ENCODE results near the gene WTAP. TPM values are rescaled to one million over a fixed set of nuclear protein-coding genes. Genes with fewer than 3 reads are reported as not detected.

Gene WTAP
- total RNA-seq, 1 donor from 2014 or later, result 88.3 TPM

DNA sequence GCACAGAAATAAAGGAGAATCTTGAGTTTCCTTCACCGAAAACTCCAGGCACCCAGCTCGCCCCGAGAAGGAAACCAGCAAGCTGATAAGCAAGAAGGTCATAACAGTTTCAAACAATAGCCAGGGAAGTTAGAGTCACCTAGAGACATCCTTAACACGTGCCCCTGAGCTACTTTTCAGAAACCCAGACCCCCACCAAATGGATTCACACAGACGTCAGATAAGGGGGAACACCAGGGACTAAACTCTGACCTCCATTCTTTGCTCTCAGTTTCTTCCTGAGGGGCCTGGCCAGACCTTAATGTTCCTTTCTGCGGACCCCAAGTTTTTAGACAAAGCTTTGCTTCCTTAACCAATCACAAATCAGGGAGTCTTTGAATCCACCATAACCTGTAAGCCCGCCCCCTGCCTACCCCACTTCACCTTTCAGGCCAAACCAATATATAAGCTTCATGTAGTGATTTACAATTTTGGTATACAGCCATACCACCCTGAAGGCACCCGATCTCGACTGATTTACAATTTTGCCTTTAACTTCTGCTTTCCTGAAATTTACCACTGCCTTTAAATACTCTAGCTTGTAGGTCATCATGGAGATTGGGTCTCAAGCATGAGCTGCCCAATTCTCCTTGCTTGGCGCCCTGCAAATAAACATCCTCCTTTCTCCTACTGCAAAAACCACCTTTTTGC, 46.0 kb upstream of the WTAP start:
- H3K36me3 ChIP-seq (ENCODE audit: control insufficient read depth, insufficient read depth, low read length), result peaks cover 1% of the 10 kb centered on the region
- no peaks in the 10 kb centered on the region for H3K27me3 ChIP-seq (ENCODE audit: control insufficient read depth, insufficient read depth, low read length)
- H3K4me3 ChIP-seq (ENCODE audit: low read depth, low read length), result no peak overlapping the region
- TF ChIP-seq, protein P1, sequence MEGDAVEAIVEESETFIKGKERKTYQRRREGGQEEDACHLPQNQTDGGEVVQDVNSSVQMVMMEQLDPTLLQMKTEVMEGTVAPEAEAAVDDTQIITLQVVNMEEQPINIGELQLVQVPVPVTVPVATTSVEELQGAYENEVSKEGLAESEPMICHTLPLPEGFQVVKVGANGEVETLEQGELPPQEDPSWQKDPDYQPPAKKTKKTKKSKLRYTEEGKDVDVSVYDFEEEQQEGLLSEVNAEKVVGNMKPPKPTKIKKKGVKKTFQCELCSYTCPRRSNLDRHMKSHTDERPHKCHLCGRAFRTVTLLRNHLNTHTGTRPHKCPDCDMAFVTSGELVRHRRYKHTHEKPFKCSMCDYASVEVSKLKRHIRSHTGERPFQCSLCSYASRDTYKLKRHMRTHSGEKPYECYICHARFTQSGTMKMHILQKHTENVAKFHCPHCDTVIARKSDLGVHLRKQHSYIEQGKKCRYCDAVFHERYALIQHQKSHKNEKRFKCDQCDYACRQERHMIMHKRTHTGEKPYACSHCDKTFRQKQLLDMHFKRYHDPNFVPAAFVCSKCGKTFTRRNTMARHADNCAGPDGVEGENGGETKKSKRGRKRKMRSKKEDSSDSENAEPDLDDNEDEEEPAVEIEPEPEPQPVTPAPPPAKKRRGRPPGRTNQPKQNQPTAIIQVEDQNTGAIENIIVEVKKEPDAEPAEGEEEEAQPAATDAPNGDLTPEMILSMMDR (IDR thresholded peaks at IDR 0.05; ENCODE audit: insufficient read depth, low read length, poor library complexity, severe bottlenecking), result no peak
- DNase-seq (ENCODE audit: low read depth), result no peak

DNA sequence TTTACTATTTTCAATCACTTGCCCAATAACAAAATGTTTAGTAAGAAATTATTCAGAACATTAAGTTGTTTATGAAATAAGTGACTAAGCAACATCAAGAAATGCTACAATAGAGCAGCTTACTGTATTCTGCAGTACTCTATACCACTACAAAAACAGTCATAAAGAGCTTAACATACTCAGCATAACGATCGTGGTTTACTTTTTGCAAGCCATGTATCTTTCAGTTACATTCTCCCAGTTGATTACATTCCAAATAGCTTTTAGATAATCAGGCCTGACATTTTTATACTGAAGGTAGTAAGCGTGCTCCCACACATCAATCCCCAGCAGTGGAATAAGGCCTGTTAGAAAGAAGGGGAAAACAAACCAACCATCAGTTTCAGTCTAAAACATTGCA, 45.0 kb upstream of the WTAP start:
- Histone ChIP-seq H3K27me3 (ENCODE audit: control insufficient read depth, insufficient read depth, low read length) (no peaks in the 10 kb centered on the region), H3K36me3 (ENCODE audit: control insufficient read depth, insufficient read depth, low read length) (peaks cover 1% of the 10 kb centered on the region), H3K4me3 (ENCODE audit: low read depth, low read length) (no peak overlapping the region)
- no peak for DNase-seq (ENCODE audit: low read depth)
- TF ChIP-seq, protein P1 (IDR thresholded peaks at IDR 0.05; ENCODE audit: insufficient read depth, low read length, poor library complexity, severe bottlenecking), result no peak

DNA sequence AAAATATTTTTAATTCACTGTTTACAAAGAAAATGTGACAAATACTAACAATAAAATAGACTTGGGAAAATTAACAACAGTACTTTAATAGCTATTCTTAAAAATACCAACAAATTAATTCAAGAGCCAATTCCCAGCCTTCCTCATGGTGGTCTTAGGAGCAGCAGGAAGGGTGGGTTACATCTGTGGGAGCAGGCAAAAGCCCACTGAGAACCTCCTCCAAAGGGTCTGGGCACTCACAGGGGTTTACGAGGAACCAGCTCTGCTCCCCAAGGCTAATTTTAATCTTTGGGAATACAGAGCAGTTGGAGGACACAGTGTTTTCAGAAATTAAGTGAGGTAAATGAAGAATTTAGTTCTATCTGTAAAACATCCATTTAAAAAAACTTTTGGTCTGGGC, 44.5 kb upstream of the WTAP start:
- DNase-seq (ENCODE audit: low read depth), result no peak
- H3K4me3 ChIP-seq (ENCODE audit: low read depth, low read length), result no peak overlapping the region
- H3K36me3 ChIP-seq (ENCODE audit: control insufficient read depth, insufficient read depth, low read length), result peaks cover 1% of the 10 kb centered on the region
- H3K27me3 ChIP-seq (ENCODE audit: control insufficient read depth, insufficient read depth, low read length), result no peaks in the 10 kb centered on the region
- TF ChIP-seq, protein P1 (IDR thresholded peaks at IDR 0.05; ENCODE audit: insufficient read depth, low read length, poor library complexity, severe bottlenecking), result no peak

DNA sequence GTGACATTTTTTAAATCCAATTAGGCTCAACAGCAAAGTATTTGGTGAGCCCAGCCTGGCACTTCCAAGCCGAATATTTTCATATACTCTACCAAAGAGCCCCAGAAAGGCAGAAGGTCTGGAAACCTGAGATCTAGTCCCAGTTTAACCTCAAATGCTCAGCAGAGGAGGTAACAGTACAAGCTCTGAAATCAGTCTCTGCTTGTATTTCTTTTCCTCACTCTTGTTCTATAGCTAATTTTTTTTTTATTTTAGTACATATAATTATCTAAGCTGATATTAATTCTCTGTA, 43.3 kb upstream of the WTAP start:
- peaks cover 1% of the 10 kb centered on the region for H3K36me3 ChIP-seq (ENCODE audit: control insufficient read depth, insufficient read depth, low read length)
- TF ChIP-seq, protein P1 (IDR thresholded peaks at IDR 0.05; ENCODE audit: insufficient read depth, low read length, poor library complexity, severe bottlenecking), result no peak
- no peaks in the 10 kb centered on the region for H3K27me3 ChIP-seq (ENCODE audit: control insufficient read depth, insufficient read depth, low read length)
- H3K4me3 ChIP-seq (ENCODE audit: low read depth, low read length), result no peak overlapping the region
- no peak for DNase-seq (ENCODE audit: low read depth)

DNA sequence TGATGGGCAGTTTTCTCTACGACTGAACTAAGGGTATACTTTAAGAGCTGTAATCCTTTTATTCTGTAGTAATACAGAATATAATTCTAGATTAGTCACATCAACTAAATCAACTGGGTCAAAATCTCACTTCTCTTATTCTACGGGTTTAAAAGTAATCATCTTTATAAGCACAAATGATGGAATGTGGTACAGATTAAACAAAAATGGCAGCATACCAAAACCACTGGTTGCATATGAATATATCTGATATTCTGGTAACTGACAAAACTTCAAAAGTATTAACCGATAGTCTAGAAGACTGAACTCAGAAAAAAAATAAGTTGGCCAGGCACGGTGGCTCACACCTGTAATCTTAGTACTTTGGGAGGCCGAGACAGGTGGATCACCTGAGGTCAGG, 41.3 kb upstream of the WTAP start:
- no peak for DNase-seq (ENCODE audit: low read depth)
- TF ChIP-seq, protein P1 (IDR thresholded peaks at IDR 0.05; ENCODE audit: insufficient read depth, low read length, poor library complexity, severe bottlenecking), result no peak
- Histone ChIP-seq H3K4me3 (ENCODE audit: low read depth, low read length) (no peak overlapping the region), H3K27me3 (ENCODE audit: control insufficient read depth, insufficient read depth, low read length) (no peaks in the 10 kb centered on the region), H3K36me3 (ENCODE audit: control insufficient read depth, insufficient read depth, low read length) (peaks cover under 1% of the 10 kb centered on the region)

DNA sequence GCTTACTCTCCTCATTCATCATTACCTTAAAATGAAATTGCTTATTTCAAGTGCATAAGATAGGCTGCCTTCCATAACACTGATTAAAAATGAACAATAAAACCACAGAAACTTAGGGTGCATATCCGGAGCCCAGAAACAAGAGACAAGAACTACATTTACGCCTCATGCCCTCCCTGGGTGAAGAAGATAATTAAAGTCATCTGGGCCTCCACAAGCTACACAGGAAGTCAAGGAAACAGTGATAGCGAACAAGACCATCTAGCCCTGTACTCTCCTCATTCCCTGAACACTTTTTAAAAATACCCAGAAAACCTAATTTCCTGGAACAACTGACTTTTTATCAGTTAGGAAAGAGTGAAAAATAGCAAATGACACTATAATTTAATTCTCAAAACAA, 40.6 kb upstream of the WTAP start:
- no peaks in the 10 kb centered on the region for H3K27me3 ChIP-seq (ENCODE audit: control insufficient read depth, insufficient read depth, low read length)
- no peak for DNase-seq (ENCODE audit: low read depth)
- no peaks in the 10 kb centered on the region for H3K36me3 ChIP-seq (ENCODE audit: control insufficient read depth, insufficient read depth, low read length)
- TF ChIP-seq, protein P1 (IDR thresholded peaks at IDR 0.05; ENCODE audit: insufficient read depth, low read length, poor library complexity, severe bottlenecking), result no peak
- no peak overlapping the region for H3K4me3 ChIP-seq (ENCODE audit: low read depth, low read length)
